ENCODE measurements around the gene UBE2A. TPM values are rescaled to one million over a fixed set of nuclear protein-coding genes. Genes with fewer than 3 reads are reported as not detected.

UBE2A gene
- total RNA-seq, 1 donor: 41.9 TPM

- peak overlapping the region; percentile 81 for H3K4me3 ChIP-seq (ENCODE audit: low read depth, low read length)
- no peak for DNase-seq (ENCODE audit: low read depth)
- no peak for TF ChIP-seq CTCF (IDR thresholded peaks at IDR 0.05; ENCODE audit: insufficient read depth, low read depth, low read length)
These were observed 32.6 kb downstream of the UBE2A start for GRCh38 chrX:119607018-119607389.

- DNase-seq (ENCODE audit: low read depth): no peak
- no peak overlapping the region for H3K4me3 ChIP-seq (ENCODE audit: low read depth, low read length)
- TF ChIP-seq CTCF (IDR thresholded peaks at IDR 0.05; ENCODE audit: insufficient read depth, low read depth, low read length): no peak
These were observed 40.4 kb downstream of the UBE2A start for GRCh38 chrX:119614776-119615175.

DNA sequence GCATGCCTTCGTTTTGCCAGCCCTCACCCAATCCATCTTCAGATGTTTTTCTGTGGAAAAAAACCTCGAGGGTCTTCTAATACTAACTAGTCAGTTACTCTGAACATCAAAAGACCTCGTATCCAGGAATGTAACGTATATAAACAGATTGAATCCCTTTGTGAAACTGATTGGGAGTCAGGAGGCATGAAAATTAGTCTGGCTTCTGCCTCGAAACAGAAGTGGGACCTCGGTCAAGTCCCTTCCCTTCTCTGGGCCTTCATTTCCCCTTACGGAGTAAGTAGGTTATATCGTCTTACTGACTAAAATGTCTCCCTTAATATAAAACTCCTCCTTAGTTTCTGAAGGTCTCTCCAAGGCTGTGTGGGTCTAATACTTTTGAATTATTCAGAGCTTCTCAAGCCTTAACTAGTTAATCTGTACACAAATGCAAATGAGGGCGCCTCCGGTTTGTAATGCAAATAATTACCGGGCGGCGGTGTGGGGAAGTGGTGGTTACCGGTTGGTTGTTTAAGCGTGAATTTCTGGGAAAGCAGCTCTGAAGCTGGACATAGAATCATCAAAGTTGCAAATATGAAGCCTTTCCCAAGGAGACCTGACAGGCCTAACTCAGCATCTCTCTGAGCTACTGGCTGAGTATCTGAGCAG lies 43.3 kb downstream of the UBE2A start:
- no peak for TF ChIP-seq CTCF (IDR thresholded peaks at IDR 0.05; ENCODE audit: insufficient read depth, low read depth, low read length)
- DNase-seq (ENCODE audit: low read depth): no peak
- H3K4me3 ChIP-seq (ENCODE audit: low read depth, low read length): no peak overlapping the region

GRCh38 chrX:119618439-119618838 lies 44.1 kb downstream of the UBE2A start:
- H3K4me3 ChIP-seq (ENCODE audit: low read depth, low read length): no peak overlapping the region
- no peak for DNase-seq (ENCODE audit: low read depth)
- TF ChIP-seq CTCF (IDR thresholded peaks at IDR 0.05; ENCODE audit: insufficient read depth, low read depth, low read length): no peak

DNA sequence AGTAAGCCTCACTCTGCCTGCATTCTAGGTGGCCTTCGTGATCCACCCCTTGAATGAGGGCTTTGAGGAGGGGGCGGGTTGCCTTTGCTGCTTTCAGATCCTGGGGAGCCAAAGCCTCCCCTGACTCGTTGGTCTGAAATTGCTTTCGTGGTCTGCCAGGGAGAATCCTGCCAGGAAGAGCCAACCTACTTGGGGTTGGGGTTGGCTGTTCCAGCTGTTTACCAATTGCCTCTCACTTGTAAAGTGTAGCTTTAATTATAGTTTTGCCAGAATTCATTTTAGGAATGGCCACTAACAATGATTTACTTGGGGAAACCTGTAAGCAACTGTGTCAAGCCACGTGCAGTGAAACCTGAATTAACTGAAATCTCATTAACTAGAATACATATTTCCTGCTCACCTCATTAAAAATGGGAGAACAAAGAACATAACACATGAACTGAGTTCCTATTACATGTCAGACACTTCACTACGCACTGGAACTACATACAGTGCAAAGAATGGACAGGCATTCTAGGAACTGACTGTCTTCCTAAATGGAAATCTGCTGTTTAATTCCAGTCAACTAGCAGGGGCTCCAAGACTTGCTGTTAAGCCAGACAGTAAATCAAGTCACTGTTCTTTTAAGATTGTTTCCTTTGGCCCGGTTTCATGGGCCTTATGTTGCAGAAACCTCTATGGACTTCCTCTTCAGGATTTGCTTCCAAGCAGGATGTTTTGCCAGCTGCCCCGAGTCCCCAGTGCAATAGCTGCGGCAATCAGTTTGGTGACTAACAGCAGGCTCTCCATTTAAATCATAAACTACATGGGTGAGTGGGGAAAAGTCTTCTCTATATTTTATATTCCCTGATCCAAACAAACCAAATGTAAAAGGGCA lies 48.2 kb downstream of the UBE2A start:
- TF ChIP-seq CTCF (IDR thresholded peaks at IDR 0.05; ENCODE audit: insufficient read depth, low read depth, low read length): no peak
- DNase-seq (ENCODE audit: low read depth): peak; percentile 67
- H3K4me3 ChIP-seq (ENCODE audit: low read depth, low read length): no peak overlapping the region

DNA sequence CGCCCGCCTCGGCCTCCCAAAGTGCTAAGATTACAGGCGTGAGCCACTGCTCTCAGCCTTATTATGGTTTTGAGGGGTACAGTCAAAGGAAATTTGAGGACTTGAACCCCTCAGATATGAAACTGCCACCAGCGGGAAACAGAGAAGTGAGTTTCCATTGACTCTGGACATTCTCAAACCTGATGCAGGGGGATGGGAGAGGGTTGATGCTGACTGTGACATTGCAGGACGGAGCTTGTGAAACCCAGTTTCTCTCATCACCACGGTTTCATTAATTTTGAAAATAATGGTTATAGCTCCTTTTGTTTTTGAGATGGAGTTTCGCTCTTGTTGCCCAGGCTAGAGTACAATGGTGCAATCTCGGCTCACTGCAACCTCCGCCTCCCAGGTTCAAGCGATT lies 50.1 kb downstream of the UBE2A start:
- no peak for TF ChIP-seq CTCF (IDR thresholded peaks at IDR 0.05; ENCODE audit: insufficient read depth, low read depth, low read length)
- no peak overlapping the region for H3K4me3 ChIP-seq (ENCODE audit: low read depth, low read length)
- no peak for DNase-seq (ENCODE audit: low read depth)

Data from fibroblast of villous mesenchyme (primary cell).